Measurements from ENCODE around the gene DRG2. TPM values are rescaled to one million over a fixed set of nuclear protein-coding genes. Genes with fewer than 3 reads are reported as not detected.

Gene DRG2
- total RNA-seq, 1 donor from 2014 or later, result 57.9 TPM

- intact Hi-C loops (cut with micrococcal nuclease), result no loop called here
- Mint-ChIP-seq H3K9me3 (no peaks in the 10 kb centered on the region), H3K27me3 (ENCODE audit: low read depth) (no peaks in the 10 kb centered on the region), H3K4me3 (ENCODE audit: low read depth) (no peak overlapping the region), H3K4me1 (ENCODE audit: low read depth) (peaks cover 3% of the 10 kb centered on the region), H3K36me3 (ENCODE audit: low read depth) (no peaks in the 10 kb centered on the region), H3K27ac (no peak overlapping the region)
- DNase-seq (ENCODE audit: low spot score), result no peak
Observed at GRCh38 chr17:18142417-18142816, 54.7 kb downstream of the DRG2 start.

GRCh38 chr17:18143044-18143936 lies 55.5 kb downstream of the DRG2 start:
- DNase-seq (ENCODE audit: low spot score), result no peak
- no peak overlapping the region for H3K4me3 Mint-ChIP-seq (ENCODE audit: low read depth)
- intact Hi-C loops (cut with micrococcal nuclease), result no loop called here

GRCh38 chr17:18144261-18144660 lies 56.5 kb downstream of the DRG2 start:
- Mint-ChIP-seq H3K9me3 (no peaks in the 10 kb centered on the region), H3K27ac (no peak overlapping the region), H3K27me3 (ENCODE audit: low read depth) (no peaks in the 10 kb centered on the region)

More at GRCh38 chr17:18143044-18143936, 55.5 kb downstream of the DRG2 start:
- H3K4me1 Mint-ChIP-seq (ENCODE audit: low read depth), result peaks cover 3% of the 10 kb centered on the region
- no peaks in the 10 kb centered on the region for H3K36me3 Mint-ChIP-seq (ENCODE audit: low read depth)
- H3K27ac Mint-ChIP-seq, result no peak overlapping the region
- no peaks in the 10 kb centered on the region for H3K27me3 Mint-ChIP-seq (ENCODE audit: low read depth)
- no peaks in the 10 kb centered on the region for H3K9me3 Mint-ChIP-seq

GRCh38 chr17:18144855-18145254 lies 57.1 kb downstream of the DRG2 start:
- no peaks in the 10 kb centered on the region for H3K9me3 Mint-ChIP-seq
- no peak for DNase-seq (ENCODE audit: low spot score)
- no peaks in the 10 kb centered on the region for H3K27me3 Mint-ChIP-seq (ENCODE audit: low read depth)
- H3K27ac Mint-ChIP-seq, result peak overlapping the region; percentile 17
- H3K4me3 Mint-ChIP-seq (ENCODE audit: low read depth), result no peak overlapping the region
- H3K4me1 Mint-ChIP-seq (ENCODE audit: low read depth), result peaks cover 3% of the 10 kb centered on the region
- H3K36me3 Mint-ChIP-seq (ENCODE audit: low read depth), result no peaks in the 10 kb centered on the region
- intact Hi-C loops (cut with micrococcal nuclease), result no loop called here

More at GRCh38 chr17:18144261-18144660, 56.5 kb downstream of the DRG2 start:
- no peak for DNase-seq (ENCODE audit: low spot score)
- H3K36me3 Mint-ChIP-seq (ENCODE audit: low read depth), result no peaks in the 10 kb centered on the region
- H3K4me3 Mint-ChIP-seq (ENCODE audit: low read depth), result no peak overlapping the region
- intact Hi-C loops (cut with micrococcal nuclease), result no loop called here
- H3K4me1 Mint-ChIP-seq (ENCODE audit: low read depth), result peaks cover 3% of the 10 kb centered on the region

- H3K4me1 Mint-ChIP-seq (ENCODE audit: low read depth), result peaks cover 3% of the 10 kb centered on the region
- no peak overlapping the region for H3K27ac Mint-ChIP-seq
- intact Hi-C loops (cut with micrococcal nuclease), result no loop called here
- H3K9me3 Mint-ChIP-seq, result no peaks in the 10 kb centered on the region
- H3K27me3 Mint-ChIP-seq (ENCODE audit: low read depth), result no peaks in the 10 kb centered on the region
- no peak for DNase-seq (ENCODE audit: low spot score)
- H3K4me3 Mint-ChIP-seq (ENCODE audit: low read depth), result no peak overlapping the region
- no peaks in the 10 kb centered on the region for H3K36me3 Mint-ChIP-seq (ENCODE audit: low read depth)
Observed at GRCh38 chr17:18145811-18146210, 58.1 kb downstream of the DRG2 start.

- DNase-seq (ENCODE audit: low spot score), result no peak
- Mint-ChIP-seq H3K4me1 (ENCODE audit: low read depth) (peaks cover under 1% of the 10 kb centered on the region), H3K27me3 (ENCODE audit: low read depth) (no peaks in the 10 kb centered on the region), H3K9me3 (no peaks in the 10 kb centered on the region), H3K36me3 (ENCODE audit: low read depth) (no peaks in the 10 kb centered on the region), H3K4me3 (ENCODE audit: low read depth) (no peak overlapping the region), H3K27ac (no peak overlapping the region)
- intact Hi-C loops (cut with micrococcal nuclease), result no loop called here
Observed at GRCh38 chr17:18146259-18146658, 58.5 kb downstream of the DRG2 start.

- H3K4me1 Mint-ChIP-seq (ENCODE audit: low read depth), result no peaks in the 10 kb centered on the region
- H3K36me3 Mint-ChIP-seq (ENCODE audit: low read depth), result no peaks in the 10 kb centered on the region
- intact Hi-C loops (cut with micrococcal nuclease), result no loop called here
- DNase-seq (ENCODE audit: low spot score), result no peak
- H3K27ac Mint-ChIP-seq, result no peak overlapping the region
- H3K4me3 Mint-ChIP-seq (ENCODE audit: low read depth), result no peak overlapping the region
- H3K9me3 Mint-ChIP-seq, result no peaks in the 10 kb centered on the region
- no peaks in the 10 kb centered on the region for H3K27me3 Mint-ChIP-seq (ENCODE audit: low read depth)
Observed at GRCh38 chr17:18146980-18147379, 59.2 kb downstream of the DRG2 start.

- Mint-ChIP-seq H3K4me3 (ENCODE audit: low read depth) (no peak overlapping the region), H3K36me3 (ENCODE audit: low read depth) (no peaks in the 10 kb centered on the region), H3K4me1 (ENCODE audit: low read depth) (peaks cover under 1% of the 10 kb centered on the region), H3K27ac (no peak overlapping the region), H3K27me3 (ENCODE audit: low read depth) (no peaks in the 10 kb centered on the region), H3K9me3 (no peaks in the 10 kb centered on the region)
- DNase-seq (ENCODE audit: low spot score), result no peak
- intact Hi-C loops (cut with micrococcal nuclease), result no loop called here
Observed at GRCh38 chr17:18148586-18148985, 60.8 kb downstream of the DRG2 start.

GRCh38 chr17:18151290-18151689 lies 63.5 kb downstream of the DRG2 start:
- intact Hi-C loops (cut with micrococcal nuclease), result no loop called here

GRCh38 chr17:18155179-18155578 lies 67.4 kb downstream of the DRG2 start:
- no peak overlapping the region for H3K27ac Mint-ChIP-seq
- no peaks in the 10 kb centered on the region for H3K36me3 Mint-ChIP-seq (ENCODE audit: low read depth)
- no peak overlapping the region for H3K4me3 Mint-ChIP-seq (ENCODE audit: low read depth)
- no peaks in the 10 kb centered on the region for H3K9me3 Mint-ChIP-seq
- no peaks in the 10 kb centered on the region for H3K27me3 Mint-ChIP-seq (ENCODE audit: low read depth)
- peaks cover 12% of the 10 kb centered on the region for H3K4me1 Mint-ChIP-seq (ENCODE audit: low read depth)
- intact Hi-C loops (cut with micrococcal nuclease), result no loop called here
- no peak for DNase-seq (ENCODE audit: low spot score)

More at GRCh38 chr17:18151290-18151689, 63.5 kb downstream of the DRG2 start:
- H3K36me3 Mint-ChIP-seq (ENCODE audit: low read depth), result no peaks in the 10 kb centered on the region
- H3K9me3 Mint-ChIP-seq, result no peaks in the 10 kb centered on the region
- DNase-seq (ENCODE audit: low spot score), result no peak
- H3K27ac Mint-ChIP-seq, result no peak overlapping the region
- peaks cover 3% of the 10 kb centered on the region for H3K4me1 Mint-ChIP-seq (ENCODE audit: low read depth)
- H3K4me3 Mint-ChIP-seq (ENCODE audit: low read depth), result no peak overlapping the region
- no peaks in the 10 kb centered on the region for H3K27me3 Mint-ChIP-seq (ENCODE audit: low read depth)

- no peaks in the 10 kb centered on the region for H3K9me3 Mint-ChIP-seq
- no peak overlapping the region for H3K4me3 Mint-ChIP-seq (ENCODE audit: low read depth)
- no peaks in the 10 kb centered on the region for H3K36me3 Mint-ChIP-seq (ENCODE audit: low read depth)
- peaks cover 12% of the 10 kb centered on the region for H3K4me1 Mint-ChIP-seq (ENCODE audit: low read depth)
- intact Hi-C loops (cut with micrococcal nuclease), result no loop called here
- no peak overlapping the region for H3K27ac Mint-ChIP-seq
- no peaks in the 10 kb centered on the region for H3K27me3 Mint-ChIP-seq (ENCODE audit: low read depth)
- DNase-seq (ENCODE audit: low spot score), result no peak
Observed at GRCh38 chr17:18156171-18156975, 68.6 kb downstream of the DRG2 start.

- H3K9me3 Mint-ChIP-seq, result no peaks in the 10 kb centered on the region
- H3K4me3 Mint-ChIP-seq (ENCODE audit: low read depth), result no peak overlapping the region
- H3K27me3 Mint-ChIP-seq (ENCODE audit: low read depth), result no peaks in the 10 kb centered on the region
- H3K4me1 Mint-ChIP-seq (ENCODE audit: low read depth), result peaks cover 12% of the 10 kb centered on the region
- no peak for DNase-seq (ENCODE audit: low spot score)
- no peak overlapping the region for H3K27ac Mint-ChIP-seq
- H3K36me3 Mint-ChIP-seq (ENCODE audit: low read depth), result no peaks in the 10 kb centered on the region
- intact Hi-C loops (cut with micrococcal nuclease), result no loop called here
Observed at GRCh38 chr17:18156976-18157280, 69.2 kb downstream of the DRG2 start.
